Measurements from ENCODE around the gene TH.

- no peak for TF ChIP-seq CTCF (IDR thresholded peaks at IDR 0.05)
- no peak for TF ChIP-seq CHD2 (IDR thresholded peaks at IDR 0.05; ENCODE audit: low read length, partially characterized antibody)
- TF ChIP-seq RNF2 (IDR thresholded peaks at IDR 0.05; ENCODE audit: borderline replicate concordance, low read depth) = no peak
- no peak for TF ChIP-seq EHF (CRISPR knock-in tag; IDR thresholded peaks at IDR 0.05)
- TF ChIP-seq SMC3 (IDR thresholded peaks at IDR 0.05) = no peak
- TF ChIP-seq CBX2 (IDR thresholded peaks at IDR 0.05; ENCODE audit: borderline replicate concordance, low read depth) = no peak
- no peak for TF ChIP-seq POLR2A (IDR thresholded peaks at IDR 0.05; ENCODE audit: low read length)
- no peak for TF ChIP-seq EP300 (IDR thresholded peaks at IDR 0.05)
- no peak for TF ChIP-seq E2F6 (IDR thresholded peaks at IDR 0.05; ENCODE audit: borderline replicate concordance, low read depth)
- TF ChIP-seq TP53 (CRISPR knock-in tag; IDR thresholded peaks at IDR 0.05) = no peak
- TF ChIP-seq MAX (IDR thresholded peaks at IDR 0.05) = no peak
- no peak for TF ChIP-seq CHD4 (IDR thresholded peaks at IDR 0.05; ENCODE audit: borderline replicate concordance)
These were observed 41.8 kb downstream of the TH start for GRCh38 chr11:2129699-2130366.

Data from A549 (cell line).